ENCODE results near the gene FREY1.

The FREY1 gene

GRCh38 chr11:45890886-45891550, 16.1 kb downstream of the FREY1 start:
- DNase-seq, result no peak

GRCh38 chr11:45889966-45890365, 17.1 kb downstream of the FREY1 start:
- DNase-seq, result no peak

- DNase-seq, result no peak
Observed at GRCh38 chr11:45889555-45889954, 17.5 kb downstream of the FREY1 start.

GRCh38 chr11:45887587-45887986, 19.5 kb downstream of the FREY1 start:
- DNase-seq, result no peak

- DNase-seq, result no peak
Observed at GRCh38 chr11:45886816-45887520, 20.1 kb downstream of the FREY1 start.

GRCh38 chr11:45885921-45886721, 20.9 kb downstream of the FREY1 start:
- no peak for DNase-seq

GRCh38 chr11:45885274-45885920, 21.7 kb downstream of the FREY1 start, which contains the start of gene MAPK8IP1:
TSS of gene MAPK8IP1 (plus strand) at chr11:45885651. CDS start at chr11:45885821, 170 bp downstream.
- no peak for DNase-seq

GRCh38 chr11:45884596-45885185, 22.4 kb downstream of the FREY1 start:
- DNase-seq, result no peak

GRCh38 chr11:45881708-45882368, 25.2 kb downstream of the FREY1 start:
- DNase-seq, result no peak

GRCh38 chr11:45880772-45881570, 26.1 kb downstream of the FREY1 start:
- DNase-seq, result no peak

GRCh38 chr11:45879803-45880686, 27.0 kb downstream of the FREY1 start:
- DNase-seq, result no peak

- no peak for DNase-seq
Observed at GRCh38 chr11:45877845-45878244, 29.2 kb downstream of the FREY1 start.

GRCh38 chr11:45877221-45877620, 29.9 kb downstream of the FREY1 start:
- DNase-seq, result no peak

- no peak for DNase-seq
Observed at GRCh38 chr11:45876401-45876800, 30.7 kb downstream of the FREY1 start.

GRCh38 chr11:45872651-45873356, 34.3 kb downstream of the FREY1 start:
- DNase-seq, result no peak

GRCh38 chr11:45871638-45872037, 35.4 kb downstream of the FREY1 start:
- DNase-seq, result no peak

GRCh38 chr11:45870706-45871105, 36.4 kb downstream of the FREY1 start:
- no peak for DNase-seq

GRCh38 chr11:45869551-45869950, 37.5 kb downstream of the FREY1 start:
- no peak for DNase-seq

GRCh38 chr11:45864041-45864440, 43.0 kb downstream of the FREY1 start:
- no peak for DNase-seq

All from NK-92 treated with Interleukin-12 subunit alpha and Interleukin-12 subunit beta, amount 100 ng/mL, for 24 hours (cell line).